HCT116 (cell line): ENCODE data around the gene KRT79.

ENCODE experiments used
- POLR2AphosphoS5 ChIP-seq: IDR thresholded peaks from 2 replicates; pipeline ENCODE4 v1.6.1; 2011; ENCODE audit warnings: mild to moderate bottlenecking, low read depth, low read length, moderate library complexity
- SIN3A ChIP-seq: IDR thresholded peaks from 2 replicates; pipeline ENCODE4 v1.6.1; 2012; ENCODE audit warnings: low read depth

- TF ChIP-seq POLR2AphosphoS5 (no peak), SIN3A (no peak)
Observed at GRCh38 chr12:52813885-52814709, 20.0 kb downstream of the KRT79 start, which contains the start of gene KRT4.
